NCI-H146 (cell line): ENCODE results near the gene SNU13.
"Not testable (repeated sequence)": the region's sequence is repeated elsewhere in the genome, so short reads cannot be mapped to it uniquely, and the experiment has no call there.

Experiments
- DNase-seq: peaks from one replicate; lab custom pipeline; 2025; lab: John Stamatoyannopoulos, UW

SNU13 gene

DNA sequence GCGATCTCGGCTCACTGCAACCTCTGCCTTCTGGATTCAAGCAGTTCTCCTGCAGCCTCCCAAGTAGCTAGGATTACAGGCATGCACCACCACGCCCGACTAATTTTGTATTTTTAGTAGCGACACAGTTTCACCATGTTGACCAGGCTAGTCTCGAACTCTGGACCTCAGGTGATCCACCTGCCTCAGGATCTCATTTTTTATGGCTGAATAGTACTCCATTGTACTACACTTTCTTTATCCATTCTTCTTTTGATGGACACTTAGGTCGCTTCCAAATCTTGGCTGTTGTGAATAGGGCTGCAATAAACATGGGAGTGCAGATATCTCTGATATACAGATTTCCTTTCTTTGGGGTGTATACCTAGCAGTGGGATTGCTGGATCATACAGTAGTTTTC, 46.8 kb downstream of the SNU13 start:
- DNase-seq, result no peak

DNA sequence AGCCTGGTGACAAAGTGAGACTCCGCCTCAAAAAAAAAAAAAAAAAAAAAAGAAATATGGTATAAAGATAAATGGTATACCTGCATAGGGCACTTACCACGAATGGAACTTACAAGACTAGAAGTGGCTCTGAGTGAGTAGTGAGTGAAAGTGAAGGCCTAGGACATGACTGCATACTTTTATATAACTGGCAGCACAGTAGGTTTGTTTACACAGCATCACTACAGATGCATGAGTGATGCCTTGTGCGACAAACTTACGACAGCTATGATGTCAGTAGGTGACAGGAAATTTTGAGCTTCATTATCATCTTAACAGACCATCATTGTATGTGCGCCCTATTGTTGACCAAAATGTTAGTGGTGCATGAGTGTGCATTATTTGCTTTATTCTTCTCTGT, 49.9 kb downstream of the SNU13 start:
- no peak for DNase-seq

- DNase-seq, result no peak
Observed at GRCh38 chr22:41638124-41638523, 50.5 kb downstream of the SNU13 start.

- DNase-seq, result not testable (repeated sequence)
Observed at GRCh38 chr22:41637623-41638022, 51.0 kb downstream of the SNU13 start.

DNA sequence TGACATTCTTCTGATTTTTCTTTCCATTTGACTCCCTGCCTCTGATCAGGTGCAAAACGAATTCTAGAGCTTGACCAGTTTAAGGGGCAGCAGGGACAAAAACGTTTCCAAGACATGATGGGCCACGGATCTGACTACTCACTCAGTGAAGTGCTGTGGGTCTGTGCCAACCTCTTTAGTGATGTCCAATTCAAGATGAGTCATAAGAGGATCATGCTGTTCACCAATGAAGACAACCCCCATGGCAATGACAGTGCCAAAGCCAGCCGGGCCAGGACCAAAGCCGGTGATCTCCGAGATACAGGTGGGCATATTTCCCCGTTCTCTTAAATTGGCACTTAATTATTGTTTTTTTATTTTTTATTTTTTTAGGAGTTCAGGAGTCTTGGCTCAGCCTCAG, 52.2 kb downstream of the SNU13 start:
- DNase-seq, result no peak

DNA sequence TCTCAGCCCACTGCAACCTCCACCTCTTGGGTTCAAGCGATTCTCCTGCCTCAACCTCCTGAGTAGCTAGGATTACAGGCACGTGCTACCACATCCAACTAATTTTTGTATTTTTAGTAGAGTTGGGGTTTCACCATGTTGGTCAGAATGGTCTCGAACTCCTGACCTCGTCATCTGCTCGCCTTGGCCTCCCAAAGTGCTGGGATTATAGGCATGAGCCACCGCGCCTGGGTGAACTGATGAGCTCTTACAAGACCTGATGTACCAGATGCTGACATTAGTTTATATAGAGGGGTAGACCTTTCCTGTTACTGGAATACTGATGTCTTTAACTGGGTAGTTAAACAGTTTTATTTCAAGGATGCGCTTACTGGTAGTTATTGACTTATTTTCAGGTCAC, 54.1 kb downstream of the SNU13 start:
- not testable (repeated sequence) for DNase-seq

DNA sequence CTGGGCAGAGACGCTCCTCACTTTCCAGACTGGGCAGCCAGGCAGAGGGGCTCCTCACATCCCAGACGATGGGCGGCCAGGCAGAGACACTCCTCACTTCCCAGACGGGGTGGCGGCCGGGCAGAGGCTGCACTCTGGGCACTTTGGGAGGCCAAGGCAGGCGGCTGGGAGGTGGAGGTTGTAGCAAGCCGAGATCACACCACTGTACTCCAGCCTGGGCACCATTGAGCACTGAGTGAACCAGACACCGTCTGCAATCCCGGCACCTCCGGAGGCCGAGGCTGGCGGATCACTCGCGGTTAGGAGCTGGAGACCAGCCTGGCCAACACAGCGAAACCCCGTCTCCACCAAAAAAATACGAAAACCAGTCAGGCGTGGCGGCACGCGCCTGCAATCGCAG, 57.1 kb downstream of the SNU13 start:
- not testable (repeated sequence) for DNase-seq

GRCh38 chr22:41631115-41631514, 57.6 kb downstream of the SNU13 start:
- not testable (repeated sequence) for DNase-seq

- DNase-seq, result no peak
Observed at GRCh38 chr22:41625577-41625976, 63.1 kb downstream of the SNU13 start.
